GM19463 (cell line): ENCODE measurements around the gene PROK2.

Experiments used
- ATAC-seq: cut with Tn5 transposase; IDR thresholded peaks from one replicate; pipeline ENCODE4 v1.9.1; 2021; ENCODE audit warnings: mild to moderate bottlenecking, moderate library complexity; ENCODE audit not compliant: unreplicated experiment

The PROK2 gene

DNA sequence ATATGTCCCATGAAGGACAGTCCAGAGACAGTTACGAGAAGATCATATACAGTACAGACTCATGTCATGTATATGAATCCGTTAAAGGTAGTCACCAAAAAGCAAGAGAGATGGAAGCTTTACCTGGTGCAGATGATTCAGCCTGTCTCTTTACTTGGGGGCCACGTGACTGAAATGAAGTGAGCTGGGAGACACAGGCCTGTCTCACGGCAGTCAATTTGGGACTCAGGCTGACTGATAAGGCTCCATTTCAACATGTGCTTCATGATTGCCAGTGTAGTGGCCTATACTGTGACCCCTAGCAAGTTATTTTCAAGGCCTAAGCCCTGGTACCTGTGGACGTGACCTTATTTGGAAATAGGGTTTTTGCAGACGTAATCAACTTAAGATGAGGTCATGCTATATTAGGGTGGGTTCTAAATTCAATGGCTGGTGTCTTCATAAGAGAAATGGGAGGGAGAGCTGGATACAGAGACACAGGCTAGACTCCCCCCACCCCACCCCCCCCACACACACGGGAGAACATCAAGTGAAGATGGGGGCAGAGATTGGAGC is 3.0 kb upstream of the PROK2 start:
- ATAC-seq: no peak

DNA sequence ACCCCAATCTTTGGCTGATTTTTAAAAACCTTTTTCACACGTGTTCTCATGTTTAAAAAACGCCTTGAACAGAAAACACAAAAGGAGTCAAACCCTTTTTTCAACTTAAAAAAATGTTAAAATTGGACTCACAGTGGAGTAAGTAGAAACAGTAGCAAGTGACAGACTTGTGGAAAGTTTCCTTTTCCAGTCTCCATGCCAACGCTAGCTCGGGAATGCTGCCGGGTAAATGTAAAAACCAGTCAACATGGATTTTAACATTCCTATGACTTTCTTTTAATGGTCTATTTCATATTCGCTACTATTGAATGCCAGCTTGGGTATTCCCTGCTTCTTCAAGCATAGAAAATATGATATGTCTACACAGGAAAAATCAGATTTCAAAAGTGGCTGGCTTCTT is 1.6 kb upstream of the PROK2 start:
- no peak for ATAC-seq

DNA sequence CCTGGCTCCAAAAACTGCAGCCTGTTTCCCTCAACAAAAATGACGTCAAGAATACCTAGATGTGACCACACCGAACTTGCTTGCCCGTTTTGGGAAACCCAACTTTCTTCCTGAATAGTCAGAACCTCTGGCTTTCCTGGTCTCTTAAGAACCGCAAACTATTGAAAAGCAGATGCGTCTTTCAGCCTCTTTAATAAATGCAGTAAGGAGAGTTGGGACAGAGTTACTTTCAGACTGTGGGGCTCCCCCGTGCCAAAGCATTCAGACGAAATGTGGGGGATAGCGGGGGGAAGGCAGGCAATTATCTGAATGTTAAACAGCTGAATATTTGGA is 1.2 kb upstream of the PROK2 start:
- ATAC-seq: no peak

DNA sequence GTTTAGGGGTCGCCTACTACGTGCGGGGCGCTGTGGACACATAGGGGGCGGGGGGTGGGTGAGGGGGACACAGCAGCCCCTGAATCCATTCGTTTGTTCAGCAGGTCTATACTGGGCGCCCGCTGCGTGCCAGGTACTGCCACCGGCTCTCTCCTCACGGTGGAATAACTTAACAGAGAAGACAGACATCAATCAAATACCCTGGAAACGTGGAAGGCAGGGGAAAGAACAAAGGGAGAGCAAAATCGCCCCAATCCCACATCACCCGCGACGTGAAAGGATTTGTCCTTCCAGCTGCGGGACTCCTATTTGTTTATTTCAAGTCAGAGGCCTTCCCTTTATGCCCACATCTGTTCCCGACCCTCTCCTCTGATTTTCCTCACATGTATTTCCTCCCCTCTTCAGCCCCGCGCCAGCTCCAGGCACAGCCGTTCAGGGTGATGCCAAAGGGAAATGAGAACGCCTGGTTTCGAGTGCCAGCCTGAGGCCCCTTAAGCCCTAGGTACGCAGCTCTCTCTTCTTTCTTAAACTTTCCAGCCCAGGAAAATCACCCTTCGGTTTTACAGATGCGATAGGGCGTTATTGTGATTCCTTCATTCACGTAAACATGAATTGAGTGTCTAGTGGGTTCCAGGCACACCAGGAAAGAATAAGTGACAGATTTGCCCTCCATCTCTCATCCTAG is 726 bp upstream of the PROK2 start:
- ATAC-seq: no peak

DNA sequence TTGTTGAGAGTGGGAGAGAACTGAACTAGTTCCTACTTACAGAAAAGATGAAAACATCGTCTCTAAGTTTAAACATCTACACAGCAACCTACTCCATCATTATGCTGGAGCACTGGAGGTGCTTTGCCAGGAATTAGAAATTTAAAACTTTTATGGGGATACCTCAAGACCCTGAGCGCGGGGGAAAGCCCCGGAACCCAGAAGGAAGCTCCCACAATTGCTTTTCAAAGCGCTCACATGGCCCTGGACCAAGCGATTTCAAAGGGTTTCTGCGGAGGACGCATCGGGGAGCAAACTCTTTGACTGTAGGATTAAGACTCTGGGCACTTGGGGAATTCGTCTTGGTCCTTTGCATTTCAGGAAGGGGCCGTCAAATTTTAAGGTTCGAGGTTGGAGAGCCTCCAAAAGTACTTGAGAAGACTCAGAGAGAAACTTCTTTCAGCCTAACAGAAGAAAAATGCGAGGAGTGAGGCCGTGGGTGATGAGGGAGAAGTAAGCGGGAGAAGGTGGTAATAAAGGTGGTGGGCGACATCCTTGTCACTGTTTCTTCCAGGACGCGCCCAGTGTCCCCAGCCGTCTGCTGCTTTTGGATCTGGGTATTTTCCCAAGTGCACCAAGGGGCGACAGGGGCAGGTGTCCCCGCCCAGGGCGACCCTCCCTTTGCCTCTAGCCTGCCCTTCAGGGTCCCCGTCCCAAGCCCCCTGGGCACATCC is 591 bp downstream of the PROK2 start:
- ATAC-seq: no peak

DNA sequence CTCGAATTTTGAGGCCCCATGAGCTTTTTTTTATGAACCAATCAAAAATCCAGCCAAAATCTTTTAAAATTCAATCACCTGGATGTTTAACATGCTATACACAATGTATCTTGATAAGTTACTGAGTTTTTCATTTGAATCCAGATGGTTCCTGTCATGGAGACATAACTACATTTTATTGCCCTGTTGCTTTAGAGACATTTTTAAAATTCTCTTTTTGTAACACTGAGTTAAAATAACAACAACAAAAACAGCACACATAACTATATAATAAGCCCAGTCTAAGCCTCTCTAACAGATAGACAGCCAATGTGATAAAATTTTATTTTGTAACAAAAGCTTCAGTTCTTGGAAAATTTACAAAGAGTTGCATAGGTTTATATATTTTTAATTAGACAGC is 1.8 kb downstream of the PROK2 start:
- no peak for ATAC-seq

DNA sequence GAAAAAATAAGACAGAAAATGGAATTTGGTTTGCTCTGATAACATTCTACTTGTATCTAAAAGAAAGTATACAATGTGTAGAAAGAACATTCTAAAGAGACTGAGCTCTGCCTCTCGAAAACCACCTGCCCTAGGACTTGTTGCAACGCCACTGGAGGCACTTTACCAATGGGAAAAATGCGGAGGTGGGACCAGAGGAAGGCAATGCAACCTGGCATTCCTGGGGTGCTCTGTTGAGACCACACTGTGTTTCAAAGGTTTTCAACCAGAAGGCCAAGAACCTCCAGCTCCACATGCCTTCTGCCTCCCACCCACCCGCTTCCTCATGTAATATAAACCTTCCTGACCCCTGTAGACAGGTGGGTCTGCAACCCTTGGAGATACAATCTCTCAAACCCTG is 4.5 kb downstream of the PROK2 start:
- no peak for ATAC-seq

DNA sequence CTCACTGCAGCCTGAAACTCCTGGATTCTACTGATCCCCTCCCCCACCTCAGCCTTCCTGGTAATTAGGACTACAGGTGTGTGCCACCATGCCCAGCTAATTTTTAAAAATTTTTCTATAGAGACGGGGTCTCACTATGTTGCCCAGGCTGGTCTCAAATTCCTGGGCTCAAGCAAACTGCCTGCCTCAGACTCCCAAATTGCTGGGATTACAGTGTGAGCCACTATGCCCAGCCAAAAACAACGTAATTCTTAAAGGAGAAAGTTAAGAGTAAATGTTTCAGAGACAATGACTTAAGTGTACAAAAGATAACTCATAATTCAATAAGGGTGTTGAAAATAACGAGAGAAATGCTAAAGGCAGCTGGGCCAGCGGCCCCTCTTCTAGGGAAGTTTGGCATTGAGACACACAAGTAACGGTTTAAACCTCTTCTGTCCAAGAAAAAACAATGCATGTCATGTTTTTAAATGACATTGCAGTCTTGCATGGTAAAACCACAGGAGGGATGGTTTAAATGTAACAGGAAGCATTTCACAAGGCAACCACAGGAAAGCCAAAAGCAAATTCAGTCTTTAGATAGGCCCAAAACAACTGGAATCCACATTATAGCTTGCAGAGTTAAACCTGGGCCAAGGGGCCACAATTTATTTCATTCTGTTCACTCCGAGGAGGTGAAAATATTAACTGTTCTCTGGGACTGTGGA is 5.1 kb downstream of the PROK2 start:
- no peak for ATAC-seq

DNA sequence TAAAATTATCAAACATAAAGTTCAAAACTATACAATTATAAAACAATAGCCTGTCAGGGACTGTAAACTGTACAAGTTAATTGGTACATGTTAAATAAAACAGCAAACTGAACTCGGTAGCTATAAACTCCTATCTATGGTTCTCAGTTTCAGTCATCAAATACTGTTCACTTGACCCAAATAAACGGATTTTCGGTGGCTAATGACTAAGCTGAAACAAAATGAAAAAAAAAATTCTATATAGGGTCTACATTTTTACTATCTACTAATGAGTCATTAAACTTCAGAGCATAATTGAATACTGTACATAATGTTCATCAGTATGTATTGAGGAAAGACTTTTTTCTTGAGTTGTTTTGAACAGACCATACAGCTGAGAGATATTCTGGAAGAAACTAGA is 6.6 kb downstream of the PROK2 start:
- no peak for ATAC-seq

DNA sequence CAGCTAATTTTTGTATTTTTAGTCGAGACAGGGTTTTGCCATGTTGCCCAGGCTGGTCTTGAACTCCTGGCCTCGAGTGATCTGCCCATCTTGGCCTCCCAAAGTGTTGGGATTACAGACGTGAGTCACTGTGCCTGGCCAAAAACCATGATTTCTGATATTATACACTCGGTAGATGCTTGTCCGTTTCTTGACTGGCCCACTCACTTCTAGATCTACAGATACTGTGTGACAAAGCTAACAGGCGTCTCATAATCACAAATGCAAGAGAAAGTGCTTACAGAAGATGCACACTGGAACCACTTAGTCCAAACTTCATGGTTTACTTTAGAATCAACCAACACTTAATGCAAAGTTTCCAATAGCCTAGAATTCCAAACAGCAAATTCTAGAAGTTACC is 8.4 kb downstream of the PROK2 start:
- no peak for ATAC-seq

DNA sequence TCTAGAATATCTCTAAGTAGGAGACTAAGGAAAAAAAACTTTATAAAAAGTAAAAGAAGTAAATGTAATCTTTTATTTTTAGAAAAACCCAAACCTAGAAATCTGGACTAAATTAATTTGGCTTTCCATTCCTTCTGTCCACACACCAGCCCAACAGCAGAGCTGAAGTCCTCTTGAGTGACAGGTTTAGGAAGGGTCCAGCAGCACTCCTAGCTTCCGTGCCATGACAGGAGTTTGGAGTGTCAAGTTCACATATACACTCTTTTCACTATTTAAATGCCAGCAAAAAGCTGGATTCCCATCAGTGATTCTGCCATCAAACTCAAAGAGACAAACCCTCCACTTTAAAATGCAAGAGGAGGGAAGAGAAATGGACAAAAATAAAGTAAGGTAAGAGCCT is 13.1 kb downstream of the PROK2 start:
- ATAC-seq: no peak

DNA sequence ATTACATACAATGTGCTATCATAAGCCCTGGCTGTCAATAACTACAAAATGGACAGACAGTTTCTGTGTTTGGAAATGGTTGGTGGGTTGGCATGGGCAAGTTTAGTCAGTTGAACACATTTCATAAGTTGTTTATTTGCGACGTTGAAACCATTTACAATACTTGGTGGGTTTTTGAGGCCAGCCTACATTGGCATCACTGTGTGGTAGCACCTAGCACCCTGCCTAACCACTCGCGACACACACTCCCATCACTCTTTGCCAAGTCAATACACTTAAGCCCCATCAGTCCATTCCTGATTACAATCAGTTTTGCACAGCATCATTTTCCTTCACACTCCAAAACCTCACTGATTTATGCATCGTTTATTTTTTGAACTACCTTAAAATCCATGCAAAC is 13.8 kb downstream of the PROK2 start:
- no peak for ATAC-seq

DNA sequence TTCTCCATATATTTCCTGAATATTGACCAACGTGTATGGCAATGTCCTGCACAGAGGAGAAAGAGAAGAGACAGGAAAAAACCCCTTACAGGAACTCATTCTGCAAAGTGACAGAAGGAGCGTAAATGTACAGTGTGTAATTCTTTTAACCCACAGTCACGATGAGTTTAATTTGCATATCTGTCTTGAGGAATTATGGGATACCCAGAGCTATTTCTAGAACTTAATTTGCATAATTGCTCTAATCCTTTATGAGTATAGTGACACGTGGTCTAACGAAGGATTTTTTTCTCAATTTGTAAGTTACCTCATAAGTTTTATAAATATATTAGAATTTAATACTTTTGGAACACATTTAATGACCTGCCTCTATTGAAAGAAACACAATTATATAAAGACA is 21.5 kb downstream of the PROK2 start:
- ATAC-seq: no peak

DNA sequence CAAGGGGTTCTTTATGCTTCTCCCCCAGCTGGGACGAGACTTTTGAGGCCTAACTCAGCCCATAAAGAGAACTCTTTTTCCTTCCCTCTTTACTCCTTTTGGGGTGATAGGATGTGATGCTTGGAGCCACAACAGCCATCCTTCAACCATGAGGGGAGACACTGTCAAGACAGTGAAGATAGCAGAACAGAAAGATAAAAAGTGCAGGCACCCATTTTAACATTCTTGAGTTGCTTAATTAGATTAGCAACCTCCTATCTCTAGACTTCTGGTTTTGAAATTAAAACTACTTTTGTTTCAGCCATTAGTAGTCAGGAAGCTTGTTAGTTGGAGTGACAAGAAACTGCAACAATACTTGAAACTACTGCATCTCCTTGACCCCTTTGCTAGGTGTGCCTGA is 24.8 kb downstream of the PROK2 start:
- ATAC-seq: no peak

DNA sequence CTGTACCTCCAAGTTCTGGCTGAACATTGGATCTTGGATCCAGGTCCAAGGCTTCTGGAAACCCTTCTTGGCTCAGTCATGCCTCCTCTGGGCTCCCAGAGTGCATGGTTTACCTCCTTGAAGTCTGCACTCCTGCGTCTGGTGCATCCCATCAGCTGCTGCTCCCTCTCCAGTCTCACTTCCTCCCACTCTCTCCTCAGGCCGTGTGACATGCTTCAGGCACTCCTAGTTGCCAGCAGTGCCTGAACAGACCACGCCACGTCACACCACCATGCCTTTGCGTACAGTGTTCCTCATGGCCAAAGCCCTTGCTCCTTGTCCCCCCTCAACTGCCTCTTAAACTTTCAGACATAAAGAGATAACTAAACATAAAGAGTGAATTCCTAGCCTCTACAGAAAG is 25.5 kb downstream of the PROK2 start:
- no peak for ATAC-seq

DNA sequence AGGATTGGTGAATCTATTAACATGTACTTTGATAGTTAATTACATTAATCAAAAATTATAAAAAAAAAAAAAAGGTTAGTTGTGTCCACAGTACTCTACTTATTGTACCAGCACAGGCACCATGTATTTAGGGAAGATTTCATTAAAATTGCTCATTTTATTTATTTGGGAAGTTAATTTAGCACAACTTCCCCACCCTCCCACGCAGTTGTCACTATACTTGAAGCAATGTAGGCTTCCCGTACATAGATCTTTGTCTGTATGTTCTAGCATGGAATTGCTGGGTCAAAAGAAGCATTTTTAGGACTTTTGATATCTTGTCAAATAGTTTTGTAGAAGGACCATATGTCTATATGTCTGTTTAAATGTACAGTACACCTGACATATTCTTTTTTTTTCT is 26.9 kb downstream of the PROK2 start:
- ATAC-seq: no peak

DNA sequence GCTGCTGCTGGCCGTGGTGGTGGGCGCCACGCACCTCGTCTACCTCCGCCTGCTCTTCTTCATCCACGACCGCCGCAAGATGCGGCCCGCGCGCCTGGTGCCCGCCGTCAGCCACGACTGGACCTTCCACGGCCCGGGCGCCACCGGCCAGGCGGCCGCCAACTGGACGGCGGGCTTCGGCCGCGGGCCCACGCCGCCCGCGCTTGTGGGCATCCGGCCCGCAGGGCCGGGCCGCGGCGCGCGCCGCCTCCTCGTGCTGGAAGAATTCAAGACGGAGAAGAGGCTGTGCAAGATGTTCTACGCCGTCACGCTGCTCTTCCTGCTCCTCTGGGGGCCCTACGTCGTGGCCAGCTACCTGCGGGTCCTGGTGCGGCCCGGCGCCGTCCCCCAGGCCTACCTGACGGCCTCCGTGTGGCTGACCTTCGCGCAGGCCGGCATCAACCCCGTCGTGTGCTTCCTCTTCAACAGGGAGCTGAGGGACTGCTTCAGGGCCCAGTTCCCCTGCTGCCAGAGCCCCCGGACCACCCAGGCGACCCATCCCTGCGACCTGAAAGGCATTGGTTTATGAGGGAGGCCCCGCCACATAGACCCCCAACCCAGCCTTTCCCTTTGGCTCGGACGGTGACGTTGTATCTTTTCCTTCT is 30.2 kb downstream of the PROK2 start:
- ATAC-seq: no peak

DNA sequence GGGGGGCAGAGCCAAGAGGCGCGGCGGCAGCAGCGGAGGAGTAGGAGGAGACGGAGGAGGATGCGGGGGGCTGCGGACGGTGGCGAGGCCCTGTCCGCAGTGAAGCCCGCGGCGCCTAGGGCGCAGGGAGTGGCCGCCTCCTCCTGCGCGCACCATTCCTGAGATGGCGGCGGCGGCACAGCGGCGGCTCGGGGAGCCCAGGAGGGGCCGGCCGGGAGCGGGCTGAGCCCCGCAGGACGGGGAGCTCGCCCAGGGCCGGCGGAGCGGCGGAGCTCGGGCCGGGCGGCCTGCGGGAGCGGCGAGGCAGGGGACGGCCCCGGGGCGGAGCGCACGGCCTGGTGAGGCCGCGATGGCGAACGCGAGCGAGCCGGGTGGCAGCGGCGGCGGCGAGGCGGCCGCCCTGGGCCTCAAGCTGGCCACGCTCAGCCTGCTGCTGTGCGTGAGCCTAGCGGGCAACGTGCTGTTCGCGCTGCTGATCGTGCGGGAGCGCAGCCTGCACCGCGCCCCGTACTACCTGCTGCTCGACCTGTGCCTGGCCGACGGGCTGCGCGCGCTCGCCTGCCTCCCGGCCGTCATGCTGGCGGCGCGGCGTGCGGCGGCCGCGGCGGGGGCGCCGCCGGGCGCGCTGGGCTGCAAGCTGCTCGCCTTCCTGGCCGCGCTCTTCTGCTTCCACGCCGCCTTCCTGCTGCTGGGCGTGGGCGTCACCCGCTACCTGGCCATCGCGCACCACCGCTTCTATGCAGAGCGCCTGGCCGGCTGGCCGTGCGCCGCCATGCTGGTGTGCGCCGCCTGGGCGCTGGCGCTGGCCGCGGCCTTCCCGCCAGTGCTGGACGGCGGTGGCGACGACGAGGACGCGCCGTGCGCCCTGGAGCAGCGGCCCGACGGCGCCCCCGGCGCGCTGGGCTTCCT is 31.0 kb downstream of the PROK2 start, which contains the start of gene GPR27:
TSS of gene GPR27 (plus strand) at position 155 of the 909 bp plus-strand sequence. CDS start at position 350, 195 bp downstream.
- no peak for ATAC-seq

DNA sequence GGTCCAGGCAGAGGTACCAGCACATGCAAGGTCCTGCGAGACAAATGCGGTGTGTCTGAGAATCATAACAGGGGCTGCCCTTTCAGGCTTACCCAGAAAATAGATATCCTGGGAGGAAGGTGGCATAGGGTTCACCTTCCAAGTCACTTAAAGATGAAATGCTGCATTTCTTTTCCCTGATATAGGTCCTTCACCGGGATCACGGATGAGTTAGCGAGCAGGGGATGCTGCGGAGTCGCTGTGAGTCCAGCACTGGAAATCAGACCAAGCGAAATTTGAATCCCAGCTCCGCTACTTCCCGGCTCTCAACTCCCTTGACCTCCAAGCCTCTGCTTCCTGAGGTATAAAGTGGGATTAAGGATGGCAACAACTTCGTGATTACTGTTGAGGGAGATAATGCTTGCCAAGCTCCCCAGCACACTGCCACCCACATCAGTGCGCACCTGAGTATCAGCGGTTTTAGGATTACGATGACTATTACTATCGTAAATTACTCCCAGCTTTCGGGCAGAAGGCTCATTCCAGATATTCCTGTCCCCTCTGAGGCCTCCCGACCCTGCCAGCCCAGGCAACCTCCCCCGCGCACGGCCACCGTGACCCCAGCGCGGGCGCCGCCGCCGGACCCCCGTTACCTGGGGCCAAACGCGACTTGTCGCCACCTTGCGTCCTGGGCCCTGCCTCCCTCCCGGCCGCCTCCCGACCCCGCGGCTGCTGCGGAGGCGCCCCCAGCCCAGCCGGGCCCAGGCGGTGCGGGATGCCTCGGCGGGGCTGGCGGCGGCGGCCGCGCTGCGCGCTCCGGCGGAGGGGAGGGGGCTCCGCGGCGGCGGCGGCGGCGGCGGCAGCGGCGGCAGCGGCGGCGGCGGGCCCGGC is 31.9 kb downstream of the PROK2 start:
- no peak for ATAC-seq
